OCI-LY3 (cell line): Measurements from ENCODE around the gene TCF12.

ENCODE experiments used
- EZH2phosphoT487 ChIP-seq: fragments of 200-600 bp; shearing (Covaris generic); IDR thresholded peaks from 2 replicates; pipeline ENCODE4 v1.6.1; 2018; ENCODE audit warnings: antibody characterized with exemption, mixed run types, low read depth
- TF ChIP-seq, protein P1 (sequence below): fragments of 200-600, 300-600 bp; sonication (generic); IDR thresholded peaks from 2 replicates; pipeline ENCODE4 v1.5.1; 2014; ENCODE audit warnings: antibody characterized with exemption, low read length, low read depth

DNA sequence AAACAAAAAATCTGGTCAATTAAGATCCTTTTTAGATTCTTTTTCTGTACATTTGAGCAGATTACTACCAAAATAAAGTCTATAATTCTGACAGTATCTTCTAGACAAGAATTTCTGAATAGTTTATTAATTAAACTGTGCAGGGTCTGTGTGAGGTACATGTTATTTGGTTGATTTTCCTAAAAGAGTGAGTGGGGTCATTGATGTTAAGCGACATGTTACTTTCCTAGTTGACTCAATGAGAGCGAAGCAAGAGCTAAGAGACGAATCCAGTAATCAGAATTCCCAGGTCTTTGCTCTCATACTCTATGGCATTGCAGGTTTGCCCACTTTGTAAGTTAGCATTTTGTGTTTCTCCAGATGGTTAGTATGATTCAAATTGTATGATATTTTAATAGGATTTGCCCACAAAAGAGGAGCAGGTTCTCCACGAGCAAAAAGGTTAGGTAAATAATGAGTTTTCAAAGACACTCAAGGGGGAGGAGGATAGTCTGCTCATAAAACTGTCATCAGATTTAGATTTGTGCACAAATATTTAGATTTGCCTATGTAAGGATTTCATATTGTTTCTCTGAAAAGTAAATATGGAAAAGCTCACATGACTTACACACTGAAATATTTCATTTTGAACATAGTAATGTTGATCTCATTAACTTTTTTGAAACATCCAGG, 240.7 kb downstream of the TCF12 start:
- TF ChIP-seq, protein P1, sequence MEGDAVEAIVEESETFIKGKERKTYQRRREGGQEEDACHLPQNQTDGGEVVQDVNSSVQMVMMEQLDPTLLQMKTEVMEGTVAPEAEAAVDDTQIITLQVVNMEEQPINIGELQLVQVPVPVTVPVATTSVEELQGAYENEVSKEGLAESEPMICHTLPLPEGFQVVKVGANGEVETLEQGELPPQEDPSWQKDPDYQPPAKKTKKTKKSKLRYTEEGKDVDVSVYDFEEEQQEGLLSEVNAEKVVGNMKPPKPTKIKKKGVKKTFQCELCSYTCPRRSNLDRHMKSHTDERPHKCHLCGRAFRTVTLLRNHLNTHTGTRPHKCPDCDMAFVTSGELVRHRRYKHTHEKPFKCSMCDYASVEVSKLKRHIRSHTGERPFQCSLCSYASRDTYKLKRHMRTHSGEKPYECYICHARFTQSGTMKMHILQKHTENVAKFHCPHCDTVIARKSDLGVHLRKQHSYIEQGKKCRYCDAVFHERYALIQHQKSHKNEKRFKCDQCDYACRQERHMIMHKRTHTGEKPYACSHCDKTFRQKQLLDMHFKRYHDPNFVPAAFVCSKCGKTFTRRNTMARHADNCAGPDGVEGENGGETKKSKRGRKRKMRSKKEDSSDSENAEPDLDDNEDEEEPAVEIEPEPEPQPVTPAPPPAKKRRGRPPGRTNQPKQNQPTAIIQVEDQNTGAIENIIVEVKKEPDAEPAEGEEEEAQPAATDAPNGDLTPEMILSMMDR: no peak
- TF ChIP-seq EZH2phosphoT487: no peak
